HuH-7 (cell line): ENCODE results near the gene ARAP1.

ENCODE experiments used
- DNase-seq: peaks from one replicate; pipeline ENCODE4 v3.0.0; 2011; ENCODE audit warnings: low spot score

Gene ARAP1

DNA sequence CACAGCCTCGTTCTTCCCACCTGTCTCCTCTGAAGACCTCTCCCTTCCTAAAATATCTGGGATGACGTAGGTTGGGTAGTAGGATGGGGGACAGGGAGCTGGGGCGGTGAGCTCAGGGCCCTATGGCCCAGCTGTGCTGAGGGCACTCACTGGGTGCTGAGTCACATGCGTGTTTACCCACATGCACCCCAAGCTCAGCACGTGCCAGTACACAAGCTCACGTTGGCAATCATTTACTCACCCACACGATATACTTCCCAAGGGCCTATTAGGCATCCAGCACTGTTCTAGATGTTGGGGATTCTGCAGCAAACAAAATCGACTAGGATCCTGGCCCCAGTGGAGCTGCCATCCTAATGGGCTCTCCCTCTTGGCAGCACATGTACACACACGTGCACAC lies 28.7 kb downstream of the ARAP1 start:
- DNase-seq, result no peak

DNA sequence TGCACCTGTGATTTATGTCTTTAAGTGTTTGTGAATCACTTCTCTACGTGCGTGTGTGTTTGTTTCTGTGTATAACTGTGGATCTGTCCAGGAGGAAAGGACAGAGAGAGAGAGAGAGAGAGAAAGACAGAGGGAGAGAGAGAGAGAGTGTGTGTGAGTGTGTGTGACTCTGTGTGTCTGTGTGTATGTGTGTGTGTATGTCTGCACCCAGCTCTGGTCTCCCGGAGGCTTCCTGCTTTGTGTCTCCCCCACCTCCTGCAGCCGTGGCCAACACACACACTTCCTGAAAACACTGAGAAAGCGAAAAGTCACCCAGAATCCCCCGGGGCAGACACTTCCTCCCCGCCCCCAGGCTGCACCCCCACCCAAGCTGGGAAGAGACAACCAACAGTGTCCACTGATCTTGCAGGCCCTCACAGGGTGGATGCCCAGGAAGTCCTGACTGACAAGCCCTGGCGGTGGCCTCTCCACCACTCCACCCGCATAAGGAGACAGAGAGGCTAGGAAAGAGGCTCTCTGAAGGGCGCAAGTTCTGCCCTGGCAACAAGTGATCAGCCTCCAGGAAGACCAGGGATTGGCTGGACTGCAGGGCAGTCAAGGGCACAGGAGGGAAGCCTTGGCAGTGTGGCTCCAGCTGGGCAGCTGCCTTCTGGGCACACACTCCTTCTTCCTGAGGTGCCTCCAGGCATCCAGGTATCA lies 30.0 kb downstream of the ARAP1 start:
- DNase-seq, result peak; percentile 90

DNA sequence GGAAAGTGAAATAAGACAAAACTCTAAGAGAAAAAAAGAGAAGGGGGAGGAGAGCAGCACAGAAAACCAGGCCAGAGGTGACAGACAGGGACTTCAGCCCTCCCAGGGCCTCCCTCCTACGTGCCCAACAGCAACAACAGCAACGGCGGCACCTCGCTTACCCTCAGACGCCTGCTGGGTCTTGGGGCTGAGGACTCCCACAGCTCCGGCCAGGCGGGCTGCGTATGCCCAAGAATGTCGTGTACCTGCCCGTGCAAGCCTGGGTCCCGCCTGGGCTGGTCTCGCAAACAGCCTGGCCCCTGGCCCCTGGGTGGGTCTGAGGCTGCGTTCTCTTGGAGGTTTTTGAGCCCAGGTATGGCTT lies 30.5 kb downstream of the ARAP1 start:
- DNase-seq, result no peak

DNA sequence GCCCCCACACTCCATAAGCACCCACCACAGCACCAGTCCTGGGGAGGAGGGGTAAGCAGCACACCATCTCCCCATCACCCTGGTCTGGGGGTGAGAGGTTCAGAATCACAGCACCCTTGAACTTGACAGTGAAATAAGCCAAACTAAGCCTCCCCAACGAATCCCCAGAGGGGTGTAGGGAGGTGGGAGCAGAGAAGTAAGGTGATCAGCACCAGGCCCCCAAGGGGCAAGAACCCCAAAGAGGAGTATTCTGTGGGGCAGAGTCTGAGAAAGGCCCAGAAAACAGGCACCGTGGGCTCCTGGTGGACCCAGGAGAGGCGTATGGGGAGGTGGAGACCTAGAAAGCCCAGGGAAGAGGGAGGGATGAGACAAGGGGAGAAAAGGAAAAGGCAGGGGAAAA lies 30.9 kb downstream of the ARAP1 start:
- no peak for DNase-seq

DNA sequence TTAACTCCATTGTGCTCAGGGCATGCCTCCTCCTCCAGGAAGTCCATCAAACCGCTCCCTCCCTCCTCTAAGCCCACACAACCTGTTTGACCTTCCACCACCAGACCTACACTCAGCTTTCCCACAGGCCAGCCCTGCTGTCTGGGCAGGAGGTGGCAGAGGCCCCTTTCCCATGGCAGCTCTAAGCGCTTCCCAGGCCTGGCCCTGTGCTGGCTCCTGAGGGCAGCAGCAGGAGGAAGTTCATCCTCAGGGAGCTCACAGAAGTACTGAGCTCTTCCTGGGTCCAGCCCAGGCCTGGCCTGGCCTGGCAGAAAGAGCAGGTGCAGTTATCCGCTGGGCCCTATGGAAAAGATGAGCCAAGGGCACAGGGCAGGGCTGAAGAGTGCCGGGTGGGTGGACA lies 31.4 kb downstream of the ARAP1 start:
- DNase-seq, result no peak

DNA sequence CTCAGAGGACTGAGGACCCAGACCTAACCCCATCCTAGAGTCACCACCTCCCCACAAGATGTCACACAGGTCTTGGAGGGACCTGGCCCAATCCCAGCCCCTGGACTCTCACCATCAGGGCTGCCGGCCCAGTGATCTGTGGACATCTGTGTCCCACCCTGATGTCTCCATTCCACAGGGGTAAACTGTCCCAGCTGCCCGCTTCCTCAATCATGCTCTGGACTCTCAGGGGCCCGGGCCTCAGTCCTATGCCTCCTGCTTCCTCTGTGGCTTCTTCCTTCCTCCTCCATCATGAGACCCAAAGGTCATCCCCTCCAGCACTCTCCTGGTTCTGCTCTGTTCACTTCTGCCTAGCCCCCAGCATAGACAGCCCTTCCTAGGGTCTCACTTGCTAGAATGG lies 32.2 kb downstream of the ARAP1 start:
- no peak for DNase-seq

DNA sequence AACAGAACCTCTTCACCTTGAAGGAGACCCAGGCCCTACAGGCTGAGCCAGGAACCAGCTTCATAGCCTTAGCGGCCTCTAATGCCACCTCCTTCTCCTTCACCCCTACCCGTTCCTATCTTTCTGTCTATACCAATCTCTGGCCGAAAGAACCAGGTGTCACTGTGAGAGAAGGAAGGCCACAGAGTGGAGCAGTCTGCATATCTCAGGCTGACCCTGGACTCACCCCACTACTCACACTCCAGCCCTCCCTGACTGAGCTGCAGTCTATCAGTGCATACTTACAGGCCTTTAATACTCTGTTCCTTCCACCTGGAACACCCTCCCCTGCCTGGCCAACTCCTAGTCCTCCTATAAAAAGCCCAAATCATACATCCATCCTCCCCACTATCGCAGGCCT lies 32.7 kb downstream of the ARAP1 start:
- DNase-seq, result no peak

DNA sequence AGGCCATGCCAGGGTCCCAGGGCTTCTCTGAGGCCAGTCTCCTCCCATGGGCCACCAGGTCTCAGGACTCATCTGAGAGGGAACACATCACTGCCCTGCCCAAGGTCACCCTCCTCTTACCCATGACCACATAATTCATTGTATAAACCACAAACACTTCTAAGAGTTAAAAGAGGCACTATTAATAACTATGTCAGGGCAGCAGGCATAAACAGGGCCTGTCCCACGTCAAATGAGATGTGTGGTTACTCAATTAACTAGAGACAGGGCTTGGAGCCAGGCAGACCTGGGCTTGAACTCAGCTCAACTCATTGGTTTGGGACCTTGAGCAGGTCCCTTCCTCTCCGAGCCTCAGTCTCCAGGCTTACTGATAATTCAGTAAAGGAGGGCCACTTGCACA lies 33.1 kb downstream of the ARAP1 start:
- no peak for DNase-seq

DNA sequence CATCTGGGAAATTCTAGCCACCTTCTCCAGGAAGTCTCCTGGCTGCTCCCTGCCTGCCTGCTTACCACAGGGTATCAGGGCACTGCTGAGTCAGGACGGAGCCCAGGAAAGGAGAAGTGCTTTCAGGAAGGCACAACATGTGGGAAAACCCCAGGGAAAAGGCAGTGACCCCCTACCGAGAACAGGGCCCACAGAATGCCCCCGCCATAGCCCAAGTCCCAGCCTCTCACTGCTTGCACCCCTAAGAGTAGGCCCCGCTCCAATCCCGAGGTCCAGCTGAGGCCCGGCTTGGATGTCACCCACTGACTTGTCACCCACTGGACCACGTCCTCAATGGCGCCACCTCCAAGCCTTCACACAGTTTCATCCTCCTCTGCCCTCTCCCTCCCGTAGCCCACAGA lies 34.1 kb downstream of the ARAP1 start:
- DNase-seq, result no peak

DNA sequence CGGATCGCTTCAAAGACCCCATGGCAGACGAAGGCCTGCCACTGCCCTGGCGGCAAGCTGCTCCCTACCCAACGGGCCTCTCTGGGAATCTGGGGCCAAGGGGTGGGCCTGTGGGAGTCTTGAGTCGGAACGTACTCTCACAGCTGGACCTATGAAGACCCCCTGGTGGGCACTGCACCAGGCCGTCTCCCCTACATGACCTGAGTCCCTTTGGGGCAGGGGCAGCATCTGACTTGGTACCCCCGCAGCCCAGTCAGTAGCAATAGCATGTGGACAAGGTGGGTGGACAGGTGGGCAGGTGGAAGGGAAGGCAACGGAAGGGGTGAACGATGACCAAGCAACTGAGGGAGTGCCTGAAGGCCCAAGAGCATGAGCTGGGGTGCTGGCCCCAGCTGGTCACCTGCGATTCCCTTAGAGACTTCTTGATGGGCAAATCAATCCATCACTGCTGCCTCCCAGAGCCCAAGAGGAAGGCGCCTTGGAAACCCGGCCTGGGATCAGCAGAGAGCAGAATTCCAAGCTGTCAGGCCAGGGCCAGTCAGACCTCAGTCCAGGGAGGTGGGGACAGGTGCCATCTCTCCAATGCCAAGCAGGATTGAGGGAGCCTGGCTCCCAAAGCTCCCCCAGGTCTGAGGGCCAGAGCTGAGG lies 35.3 kb downstream of the ARAP1 start:
- DNase-seq, result no peak

DNA sequence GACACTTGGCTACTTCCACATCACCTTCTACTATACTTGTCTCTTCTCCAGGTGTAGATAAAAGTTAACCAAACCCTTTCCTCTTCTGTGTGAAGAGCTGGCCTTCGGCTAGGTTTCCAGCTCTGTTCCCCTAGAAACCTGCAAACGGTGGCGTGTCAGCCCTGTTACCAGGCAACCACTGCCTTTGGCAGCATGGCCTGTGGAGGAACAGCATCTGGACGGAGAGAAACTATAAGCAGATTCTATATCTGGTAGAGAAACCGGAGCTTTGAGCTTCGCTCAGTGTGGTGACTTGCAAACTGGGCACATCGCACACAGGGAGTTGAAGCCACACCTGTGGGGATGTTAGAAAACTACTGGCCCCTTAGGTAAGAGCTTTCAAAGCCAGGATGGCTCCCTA lies 35.9 kb downstream of the ARAP1 start:
- no peak for DNase-seq

DNA sequence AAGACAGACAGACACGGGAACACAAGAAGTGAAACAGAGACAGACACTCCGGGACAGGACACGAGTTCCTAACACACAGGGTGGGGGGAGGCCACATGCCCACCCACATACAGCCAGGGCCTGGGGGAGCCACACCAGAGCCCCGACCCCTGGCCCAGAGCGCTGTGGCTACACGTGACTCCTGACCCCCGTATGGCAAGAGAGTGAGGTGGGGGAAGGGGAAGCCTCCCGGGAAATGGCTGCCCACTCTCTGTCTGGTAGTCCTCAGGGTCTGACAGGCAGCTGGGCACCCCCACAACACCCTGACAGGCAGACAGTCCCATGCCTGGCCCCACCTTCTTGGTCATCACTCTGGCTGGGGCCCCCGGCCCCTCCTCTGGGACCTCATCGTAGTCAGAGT lies 39.4 kb downstream of the ARAP1 start:
- DNase-seq, result no peak

DNA sequence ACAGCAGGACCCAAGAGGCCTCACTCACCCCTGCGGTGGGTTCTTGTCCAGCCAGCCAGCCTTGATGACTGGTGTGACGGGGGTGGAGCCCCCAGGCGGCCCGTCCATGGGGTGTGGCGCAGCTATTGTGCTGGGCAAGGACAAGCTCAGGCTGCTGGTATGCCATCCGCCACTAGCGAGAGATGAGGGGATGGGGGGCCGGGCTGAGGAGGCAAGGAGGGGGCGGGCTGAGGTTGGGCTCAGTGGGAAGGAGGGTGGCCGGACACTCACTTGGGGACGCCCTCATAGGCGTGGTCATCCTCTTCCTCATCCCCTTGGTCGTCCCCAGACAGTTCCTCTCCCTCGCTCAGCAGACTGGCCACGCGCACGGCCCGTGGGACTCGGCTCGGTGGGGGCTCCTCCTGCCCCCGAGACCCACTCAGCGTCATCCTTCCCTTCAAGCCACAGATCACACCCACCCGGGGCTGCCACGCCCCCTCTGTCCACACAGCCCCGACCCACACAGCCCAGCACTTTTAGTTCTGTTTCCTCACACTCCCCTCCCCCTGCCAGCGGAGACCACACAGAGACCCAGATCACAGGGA lies 39.9 kb downstream of the ARAP1 start:
- no peak for DNase-seq

DNA sequence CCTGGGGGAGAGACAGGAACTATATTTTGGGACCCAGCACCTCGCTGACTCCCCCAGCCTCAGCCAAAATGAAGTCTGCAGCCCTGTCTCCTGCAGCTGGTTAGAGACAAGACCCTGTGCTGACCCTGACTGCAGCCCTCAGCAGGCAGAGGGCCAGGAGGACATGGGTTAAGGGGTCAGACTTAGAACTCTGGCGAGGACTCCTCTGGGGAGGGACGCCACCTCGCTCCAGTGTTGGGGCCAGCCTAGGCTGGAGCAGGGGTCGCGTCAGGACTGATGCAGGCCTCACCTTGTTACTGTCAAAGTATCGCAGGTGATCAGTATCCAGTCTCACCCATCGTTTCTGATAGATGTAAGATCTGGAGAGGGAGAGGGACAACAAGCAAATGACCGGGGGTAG lies 41.1 kb downstream of the ARAP1 start:
- no peak for DNase-seq

DNA sequence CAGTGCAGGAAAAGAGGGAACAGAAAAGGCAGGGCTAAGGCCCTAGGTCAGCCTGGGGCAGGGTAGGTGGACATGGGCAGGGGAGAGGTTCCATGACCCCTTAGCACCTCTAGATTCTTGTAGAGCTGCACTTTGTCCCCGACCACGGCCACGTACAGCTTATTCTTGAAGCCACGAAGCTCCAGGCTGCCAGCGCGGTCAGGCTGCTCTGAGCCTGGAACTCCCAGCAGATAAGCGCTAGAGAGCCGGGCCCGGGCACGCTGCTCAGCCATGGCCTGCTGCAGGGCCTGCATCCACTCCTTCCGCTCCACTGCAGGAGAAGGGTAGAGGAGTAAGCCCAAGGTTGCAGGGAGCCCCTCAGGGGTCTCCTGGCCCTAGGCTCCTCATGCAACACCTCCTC lies 41.9 kb downstream of the ARAP1 start:
- no peak for DNase-seq

DNA sequence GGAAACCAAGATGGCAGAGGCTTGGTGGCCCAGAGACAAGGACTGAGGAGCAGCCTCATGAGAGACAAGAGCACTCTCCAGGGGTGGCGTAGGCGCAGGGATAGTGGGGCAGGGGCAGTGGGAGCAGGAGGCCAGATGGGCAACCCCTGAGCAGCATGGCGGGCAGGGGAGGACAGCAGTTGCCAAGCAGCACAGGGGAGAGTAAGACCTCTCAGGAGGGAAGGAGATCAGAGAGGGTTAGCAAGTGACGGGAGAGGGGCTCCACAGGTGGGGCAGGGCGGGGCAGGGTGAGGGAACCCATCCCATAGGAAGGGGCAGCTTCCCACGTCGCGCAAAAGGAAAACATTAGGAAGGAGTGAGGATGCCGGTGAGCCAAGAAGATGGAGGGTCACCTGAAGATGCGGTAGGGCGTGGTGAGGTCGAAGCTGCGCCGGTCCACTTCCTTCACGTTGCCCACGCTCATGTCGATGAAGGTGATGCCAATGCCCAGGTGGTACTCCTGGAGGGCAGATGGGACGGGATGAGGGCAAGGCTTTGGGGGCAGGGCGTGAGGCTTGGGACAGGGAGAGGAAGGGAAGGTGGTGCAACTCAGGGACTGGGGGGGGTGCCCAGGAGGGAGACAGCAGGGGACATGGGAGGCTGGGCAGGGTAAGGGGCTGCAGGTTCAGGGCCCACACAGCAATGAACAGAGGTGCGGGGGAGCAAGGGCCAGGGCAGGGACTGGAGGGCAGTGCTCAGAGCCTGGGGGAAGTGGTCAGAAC lies 42.5 kb downstream of the ARAP1 start:
- no peak for DNase-seq

DNA sequence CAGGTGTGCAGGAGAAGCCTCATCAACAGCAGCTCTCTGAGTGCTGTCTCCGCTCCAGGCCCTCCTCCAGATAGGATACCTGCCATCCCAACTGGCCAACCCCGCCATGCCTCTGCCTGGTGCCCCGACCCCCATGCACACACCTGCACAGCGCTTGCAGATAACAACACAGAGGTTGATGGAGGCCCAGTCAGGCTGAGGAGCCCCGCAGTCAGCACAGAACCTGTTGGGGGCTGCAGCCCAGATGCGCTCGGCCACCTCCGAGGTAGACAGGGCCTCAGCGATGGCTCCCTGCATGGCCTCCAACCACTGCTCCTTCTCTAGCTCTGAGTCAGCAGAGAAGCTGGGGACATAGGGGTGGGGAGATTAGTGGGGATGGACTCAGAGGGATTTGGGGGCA lies 45.2 kb downstream of the ARAP1 start:
- DNase-seq, result no peak

DNA sequence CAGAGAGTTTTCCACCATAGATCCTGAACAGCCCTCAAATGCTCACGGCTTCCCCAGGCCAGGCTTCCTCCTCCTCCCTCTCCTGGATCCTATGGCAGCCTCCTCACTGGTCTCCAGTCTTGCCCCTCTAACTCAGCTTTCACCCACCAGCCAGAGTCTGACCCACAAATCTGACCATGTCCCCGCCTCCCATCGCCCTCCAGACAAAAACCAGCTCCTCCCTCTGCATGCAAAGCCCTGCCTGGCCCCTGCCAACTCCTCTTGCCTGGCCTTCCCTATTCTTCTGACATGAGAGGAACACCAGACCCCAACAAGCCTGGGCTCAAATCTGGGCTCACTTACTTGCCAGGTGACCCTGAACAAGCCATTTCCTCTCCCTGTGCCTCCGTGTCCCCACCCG lies 45.6 kb downstream of the ARAP1 start:
- no peak for DNase-seq

DNA sequence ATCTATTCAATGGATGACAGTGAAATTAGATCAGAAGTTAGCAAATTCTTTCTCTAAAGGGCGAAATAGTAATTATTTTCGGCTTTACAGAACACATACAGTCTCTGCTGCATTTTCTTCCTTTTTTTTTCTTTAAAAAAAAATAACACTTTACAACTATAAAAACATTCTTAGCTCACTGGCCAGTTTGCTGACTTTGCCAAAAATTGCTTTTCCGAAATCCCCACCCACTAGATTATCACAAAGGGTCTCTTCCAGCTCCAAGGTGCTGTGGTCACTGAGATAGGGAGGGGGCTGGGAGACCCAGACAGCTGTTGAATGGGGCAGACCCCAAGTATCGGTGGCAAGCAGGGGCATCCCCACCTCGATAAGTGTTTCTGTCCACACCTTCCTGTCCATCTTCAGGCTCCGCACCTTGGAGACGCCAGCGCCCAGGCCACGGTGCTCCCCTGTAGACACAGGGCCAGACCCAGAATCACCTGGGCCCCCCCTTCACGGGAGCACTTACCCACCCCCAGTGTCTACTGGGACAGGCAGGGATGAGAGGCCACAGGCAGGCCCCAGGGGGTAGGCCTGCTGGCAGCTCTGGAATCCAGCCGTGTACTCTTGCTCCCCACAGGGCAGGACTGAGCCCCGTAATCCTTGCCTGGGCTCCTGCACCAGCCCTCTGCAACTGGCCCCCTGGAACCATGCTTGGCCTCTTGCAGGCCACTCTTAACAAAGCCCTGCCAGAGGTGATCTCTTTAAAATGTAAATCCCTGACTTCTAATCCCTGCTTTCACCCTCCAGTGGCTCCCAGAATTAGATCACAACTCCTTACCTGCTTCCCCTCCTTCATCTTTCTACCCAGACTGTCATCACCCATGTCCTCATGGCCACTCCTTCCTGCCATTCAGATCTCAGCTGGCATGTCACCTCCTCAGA lies 46.5 kb downstream of the ARAP1 start:
- no peak for DNase-seq

DNA sequence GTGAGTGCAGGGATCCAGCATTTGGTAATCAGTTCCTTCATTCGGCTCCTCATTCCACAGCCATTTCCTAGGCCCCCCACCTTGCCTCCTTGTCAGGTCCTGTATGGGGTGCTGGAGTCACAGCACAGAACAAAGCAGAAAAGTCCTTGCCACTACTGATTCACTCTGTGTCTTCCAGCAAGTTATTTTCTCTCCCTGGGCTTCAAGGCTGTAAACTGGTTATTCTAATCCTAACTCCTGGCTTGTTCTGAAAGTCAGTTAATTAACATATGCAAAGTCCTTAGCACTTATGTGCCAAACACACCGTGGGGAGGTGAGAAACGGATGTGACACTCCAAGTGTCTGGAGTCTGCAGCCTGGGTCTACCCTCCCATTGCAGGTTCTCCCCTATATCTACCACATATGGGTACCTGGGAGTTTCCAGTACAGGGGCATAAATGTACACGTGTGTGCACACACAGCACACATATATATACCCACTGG lies 47.4 kb downstream of the ARAP1 start:
- no peak for DNase-seq

DNA sequence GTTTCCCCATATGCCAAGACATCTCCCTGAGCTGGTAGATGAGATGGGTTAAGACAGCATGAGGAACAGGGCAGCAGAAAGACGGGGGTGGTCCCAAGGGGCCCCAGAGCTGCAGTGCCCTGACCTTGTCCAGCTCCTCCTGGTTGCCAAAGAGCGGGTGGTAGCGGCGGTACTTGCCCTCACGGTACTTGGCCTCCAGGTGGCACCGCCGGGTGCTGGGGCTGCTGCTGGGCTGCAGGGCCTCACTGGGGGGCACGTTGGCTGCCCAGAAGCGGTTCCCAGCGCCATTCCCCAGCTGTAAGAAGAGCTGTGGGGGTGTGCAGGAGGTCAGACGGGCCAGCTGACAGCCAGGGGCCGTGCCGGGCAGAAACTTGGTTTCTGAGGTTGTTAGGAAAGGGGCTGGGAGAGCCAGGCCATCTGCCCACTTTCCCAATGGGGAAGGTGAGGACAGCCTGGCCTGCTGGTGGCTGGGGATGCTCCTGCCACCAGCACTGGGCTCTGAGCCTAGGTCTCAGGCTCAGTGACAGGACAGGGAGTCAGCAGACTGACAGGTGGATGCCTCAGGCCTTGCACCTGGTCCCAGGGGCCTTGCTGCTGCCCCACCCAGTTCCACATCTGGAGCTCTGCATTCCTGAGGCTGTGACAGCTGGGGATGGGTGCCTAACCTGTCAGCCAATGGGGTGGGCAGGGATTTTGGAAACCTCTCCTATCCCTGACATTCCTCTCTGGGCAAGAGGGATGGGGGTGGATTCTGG lies 48.0 kb downstream of the ARAP1 start:
- no peak for DNase-seq
